IMR-90 (cell line): Measurements from ENCODE around the gene HCK. TPM values are rescaled to one million over a fixed set of nuclear protein-coding genes. Genes with fewer than 3 reads are reported as not detected.

Experiments used
- ATAC-seq: fragments of 200-7000 bp; cut with Tn5 transposase; 2 replicates; pipeline ENCODE4 v1.9.1; 2020; ENCODE audit warnings: low read depth, mild to moderate bottlenecking, moderate library complexity
- BruUV-seq: library from RNA; stranded (reverse); fragments of 400-500 nt; replicated peaks from 2 replicates; lab custom pipeline; 2021; lab: Mats Ljungman, UMichigan
- CTCF ChIA-PET: fragments of 300-600 bp; formaldehyde crosslinking; extraction: SDS; loops from one replicate; lab custom pipeline; 2021; ENCODE audit warnings: antibody characterized with exemption; lab: Yijun Ruan, JAX
- POLR2A ChIA-PET: fragments of 300-600 bp; sonication (Branson Sonifier 250); formaldehyde crosslinking; loops from one replicate; lab custom pipeline; 2022; ENCODE audit warnings: antibody characterized with exemption; ENCODE audit not compliant: unreplicated experiment; lab: Charles Lee
- DNase-seq: peaks from one replicate; pipeline ENCODE4 v3.0.0; 2013
- H2AFZ ChIP-seq: replicated peaks from 2 replicates; pipeline ENCODE3; 2013; ENCODE audit warnings: low read length, mild to moderate bottlenecking; ENCODE audit not compliant: poor library complexity
- H2AK5ac ChIP-seq: 2 replicates; pipeline ENCODE4 v1.6.1; 2013; ENCODE audit warnings: low read depth, low read length, inconsistent platforms
- H2AK9ac ChIP-seq: replicated peaks from 2 replicates; pipeline ENCODE3; 2013; ENCODE audit warnings: mild to moderate bottlenecking, low read depth, low read length, moderate library complexity; ENCODE audit not compliant: poor library complexity
- H2BK120ac ChIP-seq: 2 replicates; pipeline ENCODE4 v1.6.1; 2013; ENCODE audit warnings: low read depth, low read length, inconsistent platforms
- H2BK15ac ChIP-seq: 3 replicates; pipeline ENCODE4 v1.6.1; 2013; ENCODE audit warnings: low read depth, low read length, inconsistent platforms
- H2BK20ac ChIP-seq: 2 replicates; pipeline ENCODE4 v1.6.1; 2013; ENCODE audit warnings: low read depth, mild to moderate bottlenecking, inconsistent platforms, low read length, moderate library complexity
- H2BK5ac ChIP-seq: 2 replicates; pipeline ENCODE4 v1.6.1; 2013; ENCODE audit warnings: mild to moderate bottlenecking, low read depth, low read length, inconsistent platforms; ENCODE audit not compliant: poor library complexity, severe bottlenecking
- H3K14ac ChIP-seq: replicated peaks from 2 replicates; pipeline ENCODE4 v1.6.1; 2013; ENCODE audit warnings: low read depth, low read length, inconsistent platforms
- H3K18ac ChIP-seq: 2 replicates; pipeline ENCODE4 v1.6.1; 2013; ENCODE audit warnings: low read depth, low read length, control low read depth
- H3K23ac ChIP-seq: 2 replicates; pipeline ENCODE4 v1.6.1; 2013; ENCODE audit warnings: low read depth, low read length, inconsistent platforms
- H3K27ac ChIP-seq: 2 replicates; pipeline ENCODE4 v1.5.1; 2013; ENCODE audit warnings: mild to moderate bottlenecking, control low read depth, low read length; ENCODE audit not compliant: insufficient read depth
- H3K27me3 ChIP-seq: 2 replicates; pipeline ENCODE4 v1.6.1; 2013; ENCODE audit warnings: low read length; ENCODE audit not compliant: control insufficient read depth, insufficient read depth
- H3K36me3 ChIP-seq: 2 replicates; pipeline ENCODE4 v1.6.1; 2013; ENCODE audit warnings: low read length, mixed read lengths; ENCODE audit not compliant: control insufficient read depth, insufficient read depth
- H3K4ac ChIP-seq: 2 replicates; pipeline ENCODE4 v1.6.1; 2013; ENCODE audit warnings: low read depth, low read length, inconsistent platforms
- H3K4me1 ChIP-seq: 2 replicates; pipeline ENCODE4 v1.6.1; 2013; ENCODE audit warnings: low read length, mixed read lengths; ENCODE audit not compliant: control insufficient read depth, insufficient read depth
- H3K4me2 ChIP-seq: 2 replicates; pipeline ENCODE4 v1.6.1; 2013; ENCODE audit warnings: low read depth, mild to moderate bottlenecking, control low read depth, low read length, moderate library complexity
- H3K4me3 ChIP-seq: 2 replicates; pipeline ENCODE4 v1.5.1; 2013; ENCODE audit warnings: low read depth, mild to moderate bottlenecking, control low read depth, low read length, moderate library complexity; ENCODE audit not compliant: insufficient read depth
- H3K56ac ChIP-seq: 2 replicates; pipeline ENCODE4 v1.6.1; 2013; ENCODE audit warnings: low read length, inconsistent platforms; ENCODE audit not compliant: insufficient read depth; ENCODE audit errors: extremely low read depth
- H3K79me1 ChIP-seq, 2 experiments: 2 replicates each; pipeline ENCODE4 v1.6.1; 2013; ENCODE audit warnings: low read length in 2 of 2, inconsistent platforms in 1 of 2, low read depth in 1 of 2
- H3K9ac ChIP-seq: 2 replicates; pipeline ENCODE4 v1.6.1; 2013; ENCODE audit warnings: low read depth, low read length, control low read depth
- H3K9me1 ChIP-seq: 2 replicates; pipeline ENCODE4 v1.6.1; 2013; ENCODE audit warnings: low read length, inconsistent platforms; ENCODE audit not compliant: insufficient read depth
- H3K9me3 ChIP-seq: 2 replicates; pipeline ENCODE4 v1.6.1; 2013; ENCODE audit warnings: low read length; ENCODE audit not compliant: control insufficient read depth, insufficient read depth
- H4K20me1 ChIP-seq: 2 replicates; pipeline ENCODE4 v1.6.1; 2013; ENCODE audit warnings: low read length, inconsistent platforms; ENCODE audit not compliant: insufficient read depth
- H4K5ac ChIP-seq: 2 replicates; pipeline ENCODE4 v1.6.1; 2013; ENCODE audit warnings: mild to moderate bottlenecking, low read depth, low read length, control low read depth
- H4K8ac ChIP-seq, 2 experiments: 2 replicates each; pipeline ENCODE4 v1.6.1; 2013; ENCODE audit warnings: low read depth in 2 of 2, low read length in 2 of 2, control low read depth in 1 of 2, inconsistent platforms in 1 of 2
- H4K91ac ChIP-seq: 2 replicates; pipeline ENCODE4 v1.6.1; 2013; ENCODE audit warnings: low read depth, low read length, inconsistent platforms; ENCODE audit not compliant: insufficient read depth
- BHLHE40 ChIP-seq: fragments of 150-350 bp; IDR thresholded peaks from 2 replicates; pipeline ENCODE4 v1.6.1; 2016; ENCODE audit warnings: mild to moderate bottlenecking, low read depth, low read length
- CEBPB ChIP-seq: IDR thresholded peaks from 2 replicates; pipeline ENCODE4 v1.6.1; 2012; ENCODE audit warnings: low read depth, low read length, improper control_type of control experiment
- CHD1 ChIP-seq: IDR thresholded peaks from 2 replicates; pipeline ENCODE4 v1.6.1; 2012; ENCODE audit warnings: low read depth, low read length, improper control_type of control experiment
- ELK1 ChIP-seq: fragments of 150-350 bp; IDR thresholded peaks from 2 replicates; pipeline ENCODE4 v1.6.1; 2016; ENCODE audit warnings: low read depth, mild to moderate bottlenecking, low read length, moderate library complexity, borderline replicate concordance
- FOS ChIP-seq: fragments of 150-350 bp; IDR thresholded peaks from 2 replicates; pipeline ENCODE4 v1.6.1; 2016; ENCODE audit warnings: low read depth, low read length
- MAFK ChIP-seq: IDR thresholded peaks from 2 replicates; pipeline ENCODE4 v1.6.1; 2012; ENCODE audit warnings: low read depth, low read length, improper control_type of control experiment
- MAZ ChIP-seq: IDR thresholded peaks from 2 replicates; pipeline ENCODE4 v1.6.1; 2012; ENCODE audit warnings: low read depth, mild to moderate bottlenecking, low read length, improper control_type of control experiment, moderate library complexity, borderline replicate concordance
- MXI1 ChIP-seq: IDR thresholded peaks from 2 replicates; pipeline ENCODE4 v1.6.1; 2012; ENCODE audit warnings: low read depth, mild to moderate bottlenecking, low read length, moderate library complexity, borderline replicate concordance
- NFE2L2 ChIP-seq: fragments of 150-350 bp; IDR thresholded peaks from 2 replicates; pipeline ENCODE4 v1.6.1; 2016; ENCODE audit warnings: low read depth, mild to moderate bottlenecking, low read length
- POLR2A ChIP-seq: IDR thresholded peaks from 2 replicates; pipeline ENCODE4 v1.6.1; 2012; ENCODE audit warnings: mild to moderate bottlenecking, low read depth, low read length
- RAD21 ChIP-seq: IDR thresholded peaks from 2 replicates; pipeline ENCODE4 v1.6.1; 2012; ENCODE audit warnings: low read length, improper control_type of control experiment
- RCOR1 ChIP-seq: IDR thresholded peaks from 2 replicates; pipeline ENCODE4 v1.6.1; 2012; ENCODE audit warnings: mild to moderate bottlenecking, low read length, improper control_type of control experiment; ENCODE audit not compliant: insufficient replicate concordance
- RFX5 ChIP-seq: IDR thresholded peaks from 2 replicates; pipeline ENCODE4 v1.8.0; 2012; ENCODE audit warnings: low read depth, mild to moderate bottlenecking, low read length, moderate library complexity
- SMC3 ChIP-seq: fragments of 150-350 bp; IDR thresholded peaks from 2 replicates; pipeline ENCODE4 v1.6.1; 2016; ENCODE audit warnings: low read depth, mild to moderate bottlenecking, antibody characterized with exemption, low read length, moderate library complexity
- USF2 ChIP-seq: fragments of 150-350 bp; IDR thresholded peaks from 2 replicates; pipeline ENCODE4 v1.6.1; 2017; ENCODE audit warnings: mild to moderate bottlenecking, antibody characterized with exemption, low read length, low read depth
- WGBS, 2 experiments: methylation state at CpG; one replicate each; pipeline versions ENCODE4 v1.1.5 to v1.1.7; 2013; ENCODE audit warnings: missing lambda C conversion rate in 2 of 2; ENCODE audit not compliant: insufficient read length in 1 of 2; ENCODE audit errors: extremely low coverage in 2 of 2; 5-methylcytosine and 5-hydroxymethylcytosine counted together
- dilution Hi-C: fragments of 300-500 bp; cut with HindIII; formaldehyde crosslinking; loops from one replicate; pipeline ENCODE4 v1.14.3; 2018; ENCODE audit warnings: low sequenced_read_pairs; ENCODE audit not compliant: unreplicated experiment
- in situ Hi-C: fragments of 300-500 bp; cut with MboI; formaldehyde crosslinking; loops from 3 replicates; pipeline ENCODE4 v1.14.3; 2019; ENCODE audit warnings: low sequenced_read_pairs, inconsistent platforms, mixed read lengths
- intact Hi-C: fragments of 100-400 bp; cut with micrococcal nuclease; formaldehyde crosslinking; loops from 2 replicates; pipeline ENCODE4 v1.10.0; 2022
- polyA plus RNA-seq, 3 experiments: library from polyadenylated mRNA; depleted of rRNA; stranded (reverse); fragments of >200 nt; gene quantifications; 2 replicates each; pipeline ENCODE4 v1.2.3, GENCODE V29; 2012; ENCODE audit warnings: low replicate concordance in 1 of 3
- total RNA-seq: library from RNA; depleted of rRNA; stranded (reverse); fragments of >200 nt; gene quantifications from 2 replicates; pipeline ENCODE4 v1.2.3, GENCODE V29; 2012

The HCK gene
- total and polyA plus RNA-seq, 2 of the 4 experiments (the other 2 are of a cell fraction) = not detected

- DNase-seq (no peak), ATAC-seq (no peak)
- 0 out of 3 replicates have a peak overlapping the region, but pooled peaks have one; percentile 18 for H2BK15ac ChIP-seq
- peaks cover 18% of the 10 kb centered on the region for H3K27me3 ChIP-seq
- 50% methylated on average over 1 of the region's 4 CpGs; no CpG with 5 or more reads in 1 of the 2 experiments for WGBS, 2 experiments
- no peak overlapping the region for H3K4me3 ChIP-seq
- no peaks in the 10 kb centered on the region for H3K9me3 ChIP-seq
- TF ChIP-seq RFX5 (no peak), MAFK (no peak), MXI1 (no peak), RCOR1 (no peak), CEBPB (no peak), BHLHE40 (no peak), POLR2A (no peak), SMC3 (no peak), FOS (no peak), CHD1 (no peak), USF2 (no peak), RAD21 (no peak), ELK1 (no peak), NFE2L2 (no peak), MAZ (no peak)
- peak overlapping the region; percentile 72 for H2BK120ac ChIP-seq
- H3K9ac ChIP-seq = no peak overlapping the region
- no peak overlapping the region for H3K27ac ChIP-seq
- H3K14ac ChIP-seq = 0 out of 2 replicates have a peak overlapping the region, but pooled peaks have one; percentile 41
- in situ Hi-C loops = no loop called here
- dilution Hi-C loops = no loop called here
- no peak overlapping the region for H3K56ac ChIP-seq
- no peaks in the 10 kb centered on the region for H3K36me3 ChIP-seq
- peaks cover 9% of the 10 kb centered on the region; the same call in 1 of the 2 replicates for H4K20me1 ChIP-seq
- intact Hi-C loops = no loop called here
- H3K23ac ChIP-seq = peak overlapping the region; percentile 27; the same call in 1 of the 2 replicates
- peaks cover 15% of the 10 kb centered on the region for H3K9me1 ChIP-seq
- H4K5ac ChIP-seq = no peak overlapping the region
- peaks cover 10% of the 10 kb centered on the region for H3K4me1 ChIP-seq
- H2AK5ac ChIP-seq = peak overlapping the region; percentile 27; the same call in 1 of the 2 replicates
- ChIA-PET POLR2A (no interaction called here), CTCF (no interaction called here)
- H2AFZ ChIP-seq = no peak overlapping the region
- H3K4ac ChIP-seq = peak overlapping the region; percentile 59; the same call in 1 of the 2 replicates
- H3K18ac ChIP-seq = no peak overlapping the region
- peak overlapping the region; percentile 82; the same call in 1 of the 2 replicates for H2BK20ac ChIP-seq
- H4K91ac ChIP-seq = peak overlapping the region; percentile 9; the same call in 1 of the 2 replicates
- no peak overlapping the region for H2BK5ac ChIP-seq
- H4K8ac ChIP-seq = no peak overlapping the region
- H3K4me2 ChIP-seq = no peak overlapping the region
- no TSS peak for BruUV-seq
- H2AK9ac ChIP-seq = no peak overlapping the region
- no peaks in the 10 kb centered on the region for H3K79me1 ChIP-seq
Measured at GRCh38 chr20:32070690-32071213, 18.7 kb downstream of the HCK start.
